Measurements from ENCODE around the gene POFUT2.

Gene POFUT2

GRCh38 chr21:45222001-45222400 lies 65.7 kb downstream of the POFUT2 start:
- no peak for DNase-seq (ENCODE audit: low read depth)

DNA sequence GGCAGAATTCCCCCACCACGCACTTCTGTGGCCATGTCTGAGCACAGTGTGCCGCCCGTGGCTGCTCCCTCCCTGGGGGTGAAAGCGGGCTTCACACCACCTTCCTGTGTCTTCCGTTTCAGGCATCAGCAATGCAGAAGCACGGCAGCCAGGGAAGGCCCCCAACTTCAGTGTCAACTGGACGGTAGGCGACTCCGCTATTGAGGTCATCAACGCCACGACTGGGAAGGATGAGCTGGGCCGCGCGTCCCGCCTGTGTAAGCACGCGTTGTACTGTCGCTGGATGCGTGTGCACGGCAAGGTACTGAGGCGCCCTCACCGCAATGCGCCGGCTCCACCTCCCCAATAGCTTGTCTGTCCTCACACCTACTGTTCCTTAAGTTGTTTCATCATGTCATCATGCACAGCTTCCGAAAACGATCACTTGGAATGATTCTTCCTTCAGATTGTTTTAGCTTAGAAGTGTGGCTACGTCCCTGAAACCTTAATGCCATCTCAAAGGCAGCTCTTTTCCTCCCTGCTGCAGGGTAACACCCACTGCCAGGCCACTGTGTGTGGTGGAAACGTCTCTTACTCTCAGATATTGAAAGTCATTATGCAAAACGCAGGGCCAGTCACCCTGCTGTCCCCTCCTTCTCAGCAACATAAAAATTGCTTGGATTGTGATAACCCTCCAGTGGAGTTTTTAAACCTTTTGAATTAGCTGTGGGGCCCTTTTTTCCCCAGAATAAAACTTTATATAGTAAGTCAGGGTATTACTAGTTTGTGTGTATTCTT lies 66.8 kb downstream of the POFUT2 start:
- no peak for DNase-seq (ENCODE audit: low read depth)

DNA sequence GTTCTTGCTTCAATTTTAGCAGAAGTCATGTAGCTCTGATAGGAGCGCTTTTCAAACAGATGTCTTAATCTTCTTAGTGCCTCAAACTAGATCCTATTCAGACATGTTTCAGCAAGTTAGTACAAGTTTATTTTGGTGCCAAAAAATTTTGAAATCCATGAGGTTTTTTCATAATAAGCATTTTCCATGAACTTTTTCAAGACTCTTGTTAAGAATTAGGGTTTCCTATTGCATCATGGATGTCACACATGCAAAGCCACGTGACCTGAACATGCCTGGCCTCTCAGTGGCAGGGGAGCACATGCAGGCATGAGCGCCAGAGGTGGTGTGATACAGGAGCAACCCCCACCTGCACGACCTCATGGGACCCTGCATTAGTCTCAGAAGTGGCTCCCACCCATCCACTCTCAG lies 67.6 kb downstream of the POFUT2 start:
- no peak for DNase-seq (ENCODE audit: low read depth)

GRCh38 chr21:45219517-45219916 lies 68.2 kb downstream of the POFUT2 start:
- DNase-seq (ENCODE audit: low read depth), result no peak

DNA sequence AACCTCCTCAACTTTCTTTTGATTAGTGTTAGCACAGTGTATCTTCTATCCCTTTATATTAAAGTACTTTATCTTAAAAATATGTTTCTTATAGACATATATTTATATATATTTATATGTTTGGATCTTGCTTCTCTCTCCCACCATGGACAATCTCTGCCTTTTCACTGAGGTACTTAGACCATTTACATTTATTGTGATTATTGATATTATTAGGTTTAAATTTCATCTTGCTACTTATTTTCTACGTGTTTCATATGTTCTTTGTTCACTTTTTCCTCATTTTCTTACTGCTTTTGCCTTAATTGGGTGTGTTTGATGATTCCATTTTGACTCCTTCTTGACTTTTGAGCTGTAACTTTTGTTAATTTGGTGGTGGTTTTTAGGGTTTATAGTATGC lies 70.7 kb downstream of the POFUT2 start:
- no peak for DNase-seq (ENCODE audit: low read depth)

DNA sequence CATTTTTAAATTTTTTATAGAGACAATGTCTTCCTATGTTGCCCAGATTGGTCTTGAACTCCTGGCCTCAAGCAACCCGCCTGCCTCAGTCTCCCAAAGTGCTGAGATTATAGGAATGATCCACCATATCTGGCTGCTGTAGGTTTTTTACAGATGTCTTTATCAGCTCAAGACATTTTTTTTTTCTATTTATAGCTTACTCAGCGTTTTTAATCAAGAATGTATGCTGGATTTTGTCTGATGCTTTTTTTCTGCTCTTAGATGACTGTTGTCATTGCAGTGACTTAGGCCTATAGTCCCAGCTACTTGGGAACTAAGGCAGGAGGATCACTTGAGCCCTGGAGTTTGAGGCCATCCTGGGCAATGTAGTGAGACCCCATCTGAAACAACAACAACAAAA lies 72.5 kb downstream of the POFUT2 start:
- no peak for DNase-seq (ENCODE audit: low read depth)
